Motor neuron (in vitro differentiated cells): ENCODE data around the gene UBQLN2. TPM values are rescaled to one million over a fixed set of nuclear protein-coding genes. Genes with fewer than 3 reads are reported as not detected.
"Not testable (repeated sequence)": the region's sequence is repeated elsewhere in the genome, so short reads cannot be mapped to it uniquely, and the experiment has no call there.

Experiments
- ATAC-seq, 8 experiments: fragments of 200-7000 bp; cut with Tn5 transposase; replicated peaks in 6 of 8; 2 replicates each; pipeline ENCODE4 v1.8.0; 2021; ENCODE audit warnings: mild to moderate bottlenecking in 8 of 8, moderate library complexity in 8 of 8
- H3K27ac ChIP-seq, 2 donors: fragments of 250-450 bp; sonication (Bioruptor Pico); 2 replicates each; pipeline ENCODE4 v1.9.0; 2021; ENCODE audit warnings: antibody characterized with exemption in 2 of 2, mild to moderate bottlenecking in 2 of 2, moderate library complexity in 1 of 2
- H3K4me1 ChIP-seq, 2 donors: fragments of 250-450 bp; sonication (Bioruptor Pico); replicated peaks in 1 of 2; 2 replicates each; pipeline ENCODE4 v1.6.1; 2021; ENCODE audit warnings: antibody characterized with exemption in 2 of 2, mild to moderate bottlenecking in 2 of 2, moderate library complexity in 1 of 2
- H3K4me3 ChIP-seq, 5 donors: fragments of 250-450 bp; sonication (Bioruptor Pico); 2 replicates each; pipeline ENCODE4 v1.9.0; 2021; ENCODE audit warnings: antibody characterized with exemption in 5 of 5, mild to moderate bottlenecking in 5 of 5, moderate library complexity in 4 of 5
- WGBS, 10 experiments: fragments of 450-650 bp; shearing (Covaris generic); methylation state at CpG; one replicate each; pipeline ENCODE4 v1.0.0; 2022; 5-methylcytosine and 5-hydroxymethylcytosine counted together
- in situ Hi-C, 9 experiments: fragments of 400-800 bp; cut with MboI; loops; one replicate each; pipeline ENCODE4 v1.15.0; 2021; ENCODE audit warnings: low sequenced_read_pairs in 9 of 9, low pct_unique_long_range_greater_than_20kb in 2 of 9; ENCODE audit not compliant: unreplicated experiment in 9 of 9
- total RNA-seq, 8 experiments: library from RNA; unstranded; fragments of 300-600 nt; gene quantifications; 2 replicates each; pipeline versions ENCODE4 v1.2.3 to v1.2.4, GENCODE V29; 2022

The UBQLN2 gene
- total RNA-seq, 8 experiments from 2014 or later: 13.8 to 29.0 (median 20.0) TPM

DNA sequence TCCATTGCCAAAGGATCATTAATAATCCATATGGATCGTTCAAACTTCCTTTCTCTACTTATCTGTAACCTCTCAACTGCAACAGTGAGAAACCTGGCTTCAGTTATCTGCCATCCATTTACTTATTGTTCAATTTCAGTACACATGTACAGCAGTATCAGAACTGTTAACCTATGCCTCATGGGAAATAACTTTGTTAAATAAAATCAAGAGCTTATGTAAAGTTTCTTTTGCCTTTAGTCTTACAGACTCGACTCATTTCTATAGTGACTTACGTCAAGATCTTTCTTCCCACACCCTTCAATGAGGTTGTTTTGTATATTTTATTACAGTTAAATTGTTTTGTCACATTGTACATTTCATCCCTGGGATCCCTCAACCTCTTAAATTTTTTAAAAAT lies 11.4 kb downstream of the UBQLN2 start:
- H3K4me3 ChIP-seq: no peak overlapping the region
- in situ Hi-C loops: loop anchor here in 1 of 9 experiments (25.0 kb wide), 1 partner anchor 137 kb away; no protein-coding TSS in a partner anchor
- no peaks in the 10 kb centered on the region for H3K4me1 ChIP-seq
- no peak for ATAC-seq
- WGBS, 10 experiments: 33 to 100% (median 87%) methylated on average over 1 to 3 of the region's 3 CpGs; no CpG with 5 or more reads in 4 of the 10 experiments
- H3K27ac ChIP-seq: no peak overlapping the region

GRCh38 chrX:56576721-56577120 lies 13.3 kb downstream of the UBQLN2 start:
- no peak overlapping the region for H3K27ac ChIP-seq
- H3K4me1 ChIP-seq: no peaks in the 10 kb centered on the region
- in situ Hi-C loops: loop anchor here in 1 of 9 experiments (25.0 kb wide), 1 partner anchor 136 kb away; no protein-coding TSS in a partner anchor
- ATAC-seq: no peak
- 10 to 100% (median 96%) methylated on average over 2 of the region's 2 CpGs; no CpG with 5 or more reads in 4 of the 10 experiments for WGBS, 10 experiments
- H3K4me3 ChIP-seq: no peak overlapping the region

DNA sequence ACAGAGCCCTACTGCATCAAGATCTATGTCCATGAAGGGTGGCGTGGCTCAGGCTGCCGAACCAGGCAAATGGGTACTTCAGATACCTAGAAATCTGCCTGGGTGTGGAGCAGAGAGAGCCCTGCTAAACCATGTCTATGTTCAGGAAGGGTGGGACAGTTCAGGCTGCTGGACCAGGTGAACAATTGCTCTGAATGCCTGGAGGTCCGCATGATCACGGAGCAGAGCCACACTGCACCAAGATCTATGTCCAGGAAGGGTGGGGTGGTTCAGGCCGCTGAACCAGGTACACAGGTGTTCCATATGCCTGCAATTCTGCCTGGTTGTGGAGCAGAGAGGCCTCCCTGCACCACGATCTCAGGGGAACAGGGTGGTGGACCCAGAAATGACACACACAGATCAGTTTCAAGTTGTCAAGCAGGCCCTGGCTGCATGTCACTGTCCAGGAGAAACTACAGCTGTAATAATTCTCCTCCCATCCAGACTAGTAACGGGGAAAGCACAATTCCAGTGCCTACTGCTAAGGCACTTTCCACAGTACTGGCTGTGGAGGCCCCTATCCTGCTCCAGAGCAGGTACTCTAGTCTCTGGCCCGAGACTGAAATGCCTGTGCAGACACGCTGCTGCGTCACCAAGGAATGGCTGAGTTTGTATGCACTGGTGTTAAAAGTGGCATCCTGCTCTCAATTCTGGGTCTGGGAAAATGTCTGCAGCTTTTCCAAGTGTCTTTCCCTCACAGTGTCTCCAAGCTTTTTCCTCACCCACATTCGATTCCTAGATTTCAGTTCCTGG lies 25.2 kb downstream of the UBQLN2 start:
- no peak overlapping the region for H3K4me3 ChIP-seq
- in situ Hi-C loops: loop anchor here in 1 of 9 experiments (25.0 kb wide), 1 partner anchor 124 kb away; no protein-coding TSS in a partner anchor
- ATAC-seq: no peak
- H3K4me1 ChIP-seq: no peaks in the 10 kb centered on the region
- H3K27ac ChIP-seq: no peak overlapping the region
- 61 to 100% (median 83%) methylated on average over 1 to 10 of the region's 11 CpGs; no CpG with 5 or more reads in 5 of the 10 experiments for WGBS, 10 experiments

GRCh38 chrX:56591830-56592229 lies 28.4 kb downstream of the UBQLN2 start:
- H3K4me3 ChIP-seq, H3K27ac ChIP-seq, ATAC-seq, H3K4me1 ChIP-seq: not testable (repeated sequence)
- whole genome bisulfite sequencing, 10 experiments: no CpG with 5 or more reads among the region's 2 CpGs
- in situ Hi-C loops: loop anchor here in 1 of 9 experiments (25.0 kb wide), 1 partner anchor 120 kb away; no protein-coding TSS in a partner anchor

DNA sequence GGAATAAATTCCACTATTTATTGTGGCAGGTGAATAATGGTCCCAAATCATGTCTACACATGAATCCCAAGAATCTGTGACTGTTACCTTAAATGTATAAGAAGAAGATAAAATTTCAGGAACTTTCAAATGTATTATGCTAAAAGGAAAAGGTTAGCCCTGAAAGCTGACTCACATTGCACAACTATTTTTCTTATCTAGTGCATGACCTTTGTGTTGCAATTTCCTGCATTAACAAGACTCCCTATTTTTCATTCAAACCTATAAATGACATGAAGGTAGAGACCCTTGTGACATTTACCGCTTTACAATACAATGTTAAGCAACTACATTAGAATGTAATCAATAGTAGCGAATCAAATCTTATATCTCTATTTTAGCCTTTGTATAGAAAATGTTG lies 36.7 kb downstream of the UBQLN2 start:
- no peak for ATAC-seq
- WGBS, 10 experiments: 24 to 64% (median 60%) methylated on average over 1 to 2 of the region's 2 CpGs; no CpG with 5 or more reads in 7 of the 10 experiments
- H3K27ac ChIP-seq: no peak overlapping the region
- in situ Hi-C loops: no loop called here
- H3K4me3 ChIP-seq: no peak overlapping the region
- H3K4me1 ChIP-seq: no peaks in the 10 kb centered on the region

DNA sequence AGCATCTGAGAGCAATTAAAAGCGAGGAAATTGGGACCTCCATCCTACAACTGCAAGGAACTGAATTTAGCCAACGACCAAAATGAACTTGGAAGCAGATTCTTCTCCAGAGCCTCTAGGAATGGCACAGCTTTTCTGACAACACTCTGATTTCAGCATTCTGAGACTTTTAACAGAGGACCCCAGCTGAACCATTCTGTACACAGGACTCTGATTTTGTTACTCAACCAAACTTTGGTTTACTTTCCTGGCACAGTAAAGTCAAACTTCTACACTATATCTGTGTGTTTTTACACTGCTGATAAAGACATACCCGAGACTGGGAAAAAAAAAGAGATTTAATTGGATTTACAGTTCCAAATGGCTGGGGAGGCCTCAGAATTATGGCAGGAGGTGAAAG lies 37.6 kb downstream of the UBQLN2 start:
- Histone ChIP-seq H3K27ac (no peak overlapping the region), H3K4me1 (no peaks in the 10 kb centered on the region), H3K4me3 (no peak overlapping the region)
- in situ Hi-C loops: no loop called here
- no peak for ATAC-seq
- 20 to 92% (median 55%) methylated on average over 1 to 3 of the region's 3 CpGs; no CpG with 5 or more reads in 4 of the 10 experiments for WGBS, 10 experiments

- Histone ChIP-seq H3K4me1 (peaks cover 3 to 5% of the 10 kb centered on the region in 2 donors), H3K27ac (no peak overlapping the region), H3K4me3 (no peak overlapping the region)
- 50% methylated on average over 2 of the region's 2 CpGs; no CpG with 5 or more reads in 9 of the 10 experiments for WGBS, 10 experiments
- ATAC-seq: no peak
- in situ Hi-C loops: no loop called here
Observed at GRCh38 chrX:56615282-56615681, 51.9 kb downstream of the UBQLN2 start.

Other genes starting within 250 kb of the UBQLN2 start
- 10 to 100 TPM; 32.8 to 67.9 (median 48.5) TPM for gene NBDY, start 165.6 kb downstream of the UBQLN2 start, total RNA-seq